GM10847 (cell line): ENCODE measurements around the gene RHBDF1.

Experiments
- POLR2A ChIP-seq: IDR thresholded peaks from 2 replicates; pipeline ENCODE4 v1.6.1; 2011; ENCODE audit not compliant: insufficient read length; ENCODE audit errors: extremely low read depth

RHBDF1 gene

DNA sequence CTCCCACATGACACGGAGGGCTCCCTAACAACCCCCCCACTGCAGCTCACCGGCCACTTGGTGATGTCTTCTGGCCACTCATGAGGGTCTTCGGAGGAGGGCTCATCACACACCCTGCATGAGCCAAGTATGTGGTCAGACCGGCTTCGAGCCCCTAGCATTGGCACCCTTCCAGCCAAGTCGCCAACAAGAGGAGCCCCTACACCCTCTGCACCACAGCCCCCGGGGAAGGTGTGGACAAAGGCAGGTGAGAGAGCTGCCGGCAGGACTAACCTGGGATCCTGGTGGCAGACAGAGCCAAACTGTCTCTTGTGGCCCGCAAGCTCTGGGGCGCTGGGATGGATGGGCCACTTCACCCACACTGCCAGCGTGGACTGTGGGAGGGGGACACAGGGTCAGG, 12.3 kb downstream of the RHBDF1 start:
- TF ChIP-seq POLR2A, result no peak

DNA sequence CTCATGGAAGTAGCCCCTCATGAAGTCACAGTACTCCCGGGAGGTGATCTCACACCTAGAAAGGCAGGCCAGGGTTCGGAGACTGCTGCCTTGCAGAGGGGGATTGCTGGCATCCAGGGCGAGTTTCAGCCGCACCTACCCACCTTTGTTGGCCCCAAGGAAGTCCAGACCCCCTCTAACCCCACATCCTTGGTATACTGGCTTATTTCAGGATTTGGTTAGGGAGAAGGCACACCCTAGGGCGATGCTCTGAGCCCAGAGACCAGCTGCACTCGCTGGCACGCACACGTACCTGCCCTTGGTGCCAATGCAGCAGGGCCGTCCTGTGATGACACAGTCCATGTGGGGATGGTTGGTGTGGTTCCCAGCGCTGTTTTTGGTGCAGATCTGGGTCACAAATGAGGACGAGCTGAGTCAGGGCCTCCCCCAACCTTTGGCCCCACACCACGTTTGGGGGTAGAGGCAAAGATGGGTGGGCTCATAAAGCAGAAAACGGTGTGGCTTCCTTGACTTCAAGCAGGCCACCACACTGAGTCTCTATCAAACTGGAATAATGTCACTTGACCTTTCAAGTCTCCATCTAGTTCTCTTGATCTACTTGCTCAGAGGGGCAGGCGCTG, 12.9 kb downstream of the RHBDF1 start:
- TF ChIP-seq POLR2A, result no peak

DNA sequence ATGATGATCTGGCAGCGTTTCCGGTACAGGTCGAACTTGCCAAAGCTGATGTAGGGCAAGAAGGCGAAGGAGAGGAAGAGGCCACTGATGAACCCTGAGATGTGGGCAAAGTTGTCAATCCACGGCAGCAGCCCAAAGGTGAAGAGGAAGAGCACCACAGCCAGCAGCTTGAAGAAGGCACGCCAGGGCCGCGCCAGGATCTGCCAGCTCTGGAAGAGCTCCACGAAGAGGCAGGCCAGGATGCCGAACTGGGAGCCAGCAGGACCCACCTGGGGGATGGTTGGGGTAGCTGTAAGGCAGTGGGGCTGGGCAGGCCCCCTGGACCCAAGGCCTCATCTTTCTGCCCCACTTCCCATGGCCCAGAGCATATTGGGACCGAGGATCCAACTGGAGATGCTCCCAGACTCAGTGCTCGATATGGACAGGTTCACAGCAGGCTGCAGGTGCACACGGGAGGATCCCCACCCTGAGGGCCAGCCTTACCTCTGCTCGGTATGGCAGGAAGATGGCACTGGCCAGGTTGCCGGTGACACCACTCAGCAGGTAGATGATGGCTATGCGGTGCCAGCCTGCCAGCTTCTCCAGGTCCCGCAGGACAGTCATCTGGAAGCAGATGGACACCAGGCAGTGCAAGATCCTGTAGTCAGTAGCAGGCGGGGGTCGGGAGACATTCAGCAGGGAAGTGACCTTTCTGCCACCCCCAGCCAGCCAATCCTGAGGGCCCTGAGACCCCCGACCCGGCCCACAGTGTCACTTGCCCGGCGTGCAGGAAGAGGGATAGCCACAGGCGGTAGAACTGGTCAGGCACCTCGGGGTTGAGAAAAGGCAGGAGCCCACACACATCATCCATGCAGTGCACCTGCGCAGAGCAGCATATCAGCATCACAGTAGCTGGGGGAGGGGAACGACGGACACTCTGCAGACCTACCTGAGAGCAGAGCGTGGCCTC, 13.7 kb downstream of the RHBDF1 start:
- TF ChIP-seq POLR2A, result no peak

DNA sequence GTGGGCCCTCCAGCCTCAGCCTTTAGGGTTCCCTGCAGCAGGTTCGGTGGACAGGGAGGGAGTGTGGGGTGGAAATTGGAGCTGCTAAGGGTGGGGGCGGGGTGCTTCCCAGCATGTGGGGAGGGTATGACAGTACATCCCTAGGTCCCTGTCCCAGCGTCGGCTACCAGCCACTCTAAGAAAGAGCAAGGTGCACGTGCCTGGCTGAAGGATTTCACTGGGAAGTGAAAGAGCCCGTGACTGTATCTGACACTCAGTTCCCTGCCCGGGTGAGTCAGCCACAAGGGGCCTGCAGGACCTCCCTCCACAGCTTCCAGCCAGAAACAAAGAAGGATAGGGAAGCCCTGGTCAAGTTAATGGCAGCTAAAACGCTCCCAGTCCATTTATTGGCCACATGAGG, 14.7 kb downstream of the RHBDF1 start:
- TF ChIP-seq POLR2A, result no peak

DNA sequence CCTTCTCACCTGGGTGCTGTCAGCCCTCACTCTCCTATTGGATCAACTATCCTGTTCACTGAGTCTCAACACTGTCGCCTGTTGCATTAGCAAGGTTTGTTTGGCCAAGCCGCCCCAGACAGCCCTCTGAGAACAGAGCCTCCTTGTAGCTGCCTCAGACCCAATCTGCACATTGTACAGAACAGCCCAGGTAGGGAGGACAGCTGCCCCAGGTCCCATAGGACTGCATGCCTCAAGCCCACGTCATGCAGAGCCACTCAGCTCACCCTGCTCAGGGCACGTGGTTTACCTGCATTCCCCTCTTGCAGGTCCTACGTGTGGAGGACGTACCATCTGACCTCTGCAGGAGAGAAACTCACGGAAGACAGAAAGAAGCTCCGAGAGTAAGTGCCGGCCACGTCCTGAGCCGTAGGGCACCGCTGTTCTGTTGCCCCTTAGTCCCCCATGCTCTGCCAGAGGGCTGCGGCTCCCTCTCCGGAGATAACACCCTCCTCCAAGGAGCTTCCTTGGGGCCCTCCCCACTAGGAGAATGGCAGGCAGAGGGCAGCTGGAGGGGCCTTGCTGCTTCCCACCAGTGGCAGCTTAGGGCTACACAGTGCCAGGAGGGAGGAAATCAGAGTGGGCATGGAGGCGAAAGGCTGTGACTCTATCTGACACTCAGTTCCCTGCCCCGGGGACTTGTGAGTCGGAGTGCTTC, 16.1 kb downstream of the RHBDF1 start:
- TF ChIP-seq POLR2A, result no peak

DNA sequence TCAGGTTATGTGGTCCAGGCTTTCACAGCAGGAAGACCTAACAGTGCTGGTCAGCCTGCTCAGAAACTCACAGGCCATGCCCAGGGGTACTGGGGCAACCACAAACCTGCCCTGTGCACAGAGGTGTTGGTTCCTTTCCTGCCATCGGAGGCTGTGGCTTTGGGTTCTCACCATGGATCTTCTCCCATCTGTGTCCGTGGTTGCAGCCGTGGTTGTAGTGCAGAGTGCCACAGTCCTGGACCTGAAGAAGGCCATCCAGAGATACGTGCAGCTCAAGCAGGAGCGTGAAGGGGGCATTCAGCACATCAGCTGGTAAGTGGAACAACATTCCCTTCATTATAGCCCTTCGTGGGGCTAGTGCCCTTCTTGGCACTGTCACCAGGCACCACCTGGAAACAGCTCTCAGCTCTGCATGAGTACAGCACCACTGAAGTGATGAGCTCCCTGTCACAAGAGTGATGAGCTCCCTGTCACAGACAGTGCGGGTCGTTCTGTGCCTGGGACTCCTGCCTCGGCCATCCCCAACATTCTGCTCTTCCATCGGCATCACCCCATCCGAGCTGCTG, 16.8 kb downstream of the RHBDF1 start:
- TF ChIP-seq POLR2A, result no peak

DNA sequence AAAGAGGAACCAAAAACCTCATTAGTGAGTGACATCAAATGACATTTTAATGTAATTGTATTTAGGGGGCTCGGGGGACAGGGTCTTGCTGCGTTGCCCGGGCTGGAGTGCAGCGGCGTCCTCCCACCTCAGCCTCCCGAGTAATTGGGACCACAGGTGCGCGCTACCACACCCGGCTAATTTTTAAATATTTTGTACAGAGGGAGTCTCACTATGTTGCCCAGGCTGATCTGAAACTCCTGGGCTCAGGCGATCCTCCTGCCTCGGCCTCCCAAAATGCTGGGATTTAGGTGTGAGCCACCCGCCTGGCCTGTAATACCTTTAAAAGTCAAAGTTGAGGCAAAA, 18.2 kb downstream of the RHBDF1 start:
- TF ChIP-seq POLR2A, result no peak

DNA sequence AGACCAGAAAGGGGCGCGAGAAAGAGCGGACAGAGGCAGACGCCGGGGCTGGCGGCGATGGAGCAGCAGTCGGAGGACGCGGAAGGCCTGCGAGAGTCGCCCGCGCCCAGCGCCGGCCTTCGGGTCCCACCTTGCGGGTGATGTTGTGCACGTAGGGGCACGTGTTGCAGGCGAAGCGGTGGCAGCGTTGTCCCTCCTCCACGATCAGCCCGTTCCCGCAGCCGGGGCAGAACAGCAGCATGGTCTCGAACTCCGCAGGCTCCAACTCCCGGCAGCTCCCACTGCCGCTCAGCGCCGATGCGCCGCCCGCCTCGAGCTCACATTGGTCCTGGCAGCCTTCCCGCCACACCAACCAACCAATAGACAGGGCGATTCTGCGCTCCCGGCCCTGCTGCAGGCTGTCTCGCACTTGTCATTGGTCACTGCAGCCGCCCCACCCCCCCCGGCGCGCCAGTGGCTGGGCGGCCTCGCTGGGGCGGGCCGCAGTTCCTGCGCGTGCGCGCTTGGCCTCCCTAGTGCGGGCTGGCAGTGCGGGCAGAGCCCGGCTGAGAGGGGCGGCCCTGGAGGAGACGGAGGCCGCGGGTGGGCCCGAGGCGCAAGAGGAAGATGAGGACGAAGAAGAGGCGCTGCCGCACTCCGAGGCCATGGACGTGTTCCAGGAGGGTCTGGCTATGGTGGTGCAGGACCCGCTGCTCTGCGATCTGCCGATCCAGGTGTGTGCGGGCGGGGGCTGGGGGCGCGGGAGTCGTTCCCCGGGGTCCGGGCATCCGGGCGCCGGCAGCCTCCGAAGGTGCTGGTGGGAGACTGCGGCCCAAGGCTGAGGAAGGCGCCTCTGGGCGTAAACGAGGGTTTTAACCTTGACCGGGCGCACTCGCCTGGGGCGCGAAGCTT, 18.8 kb downstream of the RHBDF1 start, which contains the start of the genes POLR3K and SNRNP25:
Gene POLR3K, minus strand, starts transcription at position 263 of the 891 bp plus-strand sequence. Its CDS starts 22 bp downstream, at position 241.
Gene SNRNP25, plus strand, starts transcription at position 483 of the 891 bp plus-strand sequence. Its CDS starts 189 bp downstream, at position 672.
- TF ChIP-seq POLR2A, result peak; percentile 77

DNA sequence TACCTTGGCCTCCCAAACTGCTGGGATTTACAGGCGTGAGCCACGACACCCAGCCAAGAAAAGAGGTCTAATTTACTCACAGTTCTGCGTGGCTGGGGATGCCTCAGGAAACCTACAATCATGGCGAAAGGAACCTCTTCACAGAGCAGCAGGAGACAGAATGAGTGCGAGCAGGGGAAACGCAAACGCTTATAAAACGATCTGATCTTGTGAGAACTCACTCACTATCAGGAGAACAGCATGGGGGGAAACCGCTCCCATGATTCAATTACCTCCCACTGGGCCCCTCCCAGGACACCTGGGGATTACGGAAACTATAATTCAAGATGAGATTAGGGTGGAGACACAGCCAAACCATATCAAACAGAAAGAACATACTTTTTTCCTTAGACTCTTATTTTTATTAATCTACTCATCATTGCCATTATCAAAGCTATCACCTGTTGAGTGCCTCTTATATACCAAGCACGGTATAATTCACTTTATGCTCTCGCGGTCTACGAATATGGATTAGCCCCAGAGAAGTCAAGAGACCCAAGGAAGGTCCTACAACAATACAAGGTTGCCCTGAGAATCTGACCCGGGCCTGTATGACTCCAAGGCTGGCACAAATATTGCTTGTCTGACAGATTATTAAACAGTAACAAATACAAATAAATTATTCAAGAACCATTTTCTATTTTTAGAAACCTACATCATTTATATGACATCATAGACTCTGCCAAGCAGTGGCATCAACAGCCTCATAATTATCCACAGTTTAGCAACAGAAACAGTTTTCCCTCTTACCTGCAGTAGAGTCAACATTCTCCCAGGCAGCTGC, 21.5 kb downstream of the RHBDF1 start:
- no peak for TF ChIP-seq POLR2A

DNA sequence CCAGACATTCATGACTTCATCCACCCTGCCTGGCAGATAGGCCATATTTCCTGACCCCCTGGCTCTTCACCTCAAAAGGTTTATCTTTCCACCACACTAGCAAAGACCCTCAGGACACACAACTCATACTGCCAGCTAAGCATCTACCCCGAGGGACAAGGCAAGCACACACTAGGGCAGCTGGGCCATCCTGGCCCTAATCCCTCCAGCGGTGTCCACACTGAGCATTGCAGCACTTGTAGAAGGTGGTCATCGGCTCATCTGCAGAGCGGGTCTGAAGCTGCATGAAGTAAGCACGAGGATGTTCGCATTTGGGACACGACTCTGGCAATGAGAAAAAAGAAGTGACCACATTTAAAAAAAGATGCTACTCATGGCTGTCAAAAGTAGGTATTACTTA, 25.2 kb downstream of the RHBDF1 start:
- no peak for TF ChIP-seq POLR2A

DNA sequence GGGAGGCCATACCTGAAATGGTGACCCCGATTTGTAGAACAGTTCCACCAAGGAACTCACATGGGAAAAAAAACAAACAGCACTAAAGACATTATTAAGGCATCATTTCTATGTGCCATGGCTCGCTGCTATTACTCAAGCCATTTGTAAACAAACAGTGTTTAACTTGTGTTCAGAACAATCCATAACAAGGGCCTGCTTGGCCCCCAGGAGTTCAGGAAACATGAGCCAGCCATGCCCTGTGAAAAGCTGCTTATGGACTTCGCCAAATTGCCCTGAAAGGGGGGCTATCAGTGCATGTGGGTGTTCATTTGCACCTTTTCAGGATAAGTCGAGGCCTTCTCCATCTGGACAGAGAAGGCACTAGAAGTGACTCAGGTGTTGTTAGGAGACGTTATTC, 27.0 kb downstream of the RHBDF1 start:
- TF ChIP-seq POLR2A, result no peak

DNA sequence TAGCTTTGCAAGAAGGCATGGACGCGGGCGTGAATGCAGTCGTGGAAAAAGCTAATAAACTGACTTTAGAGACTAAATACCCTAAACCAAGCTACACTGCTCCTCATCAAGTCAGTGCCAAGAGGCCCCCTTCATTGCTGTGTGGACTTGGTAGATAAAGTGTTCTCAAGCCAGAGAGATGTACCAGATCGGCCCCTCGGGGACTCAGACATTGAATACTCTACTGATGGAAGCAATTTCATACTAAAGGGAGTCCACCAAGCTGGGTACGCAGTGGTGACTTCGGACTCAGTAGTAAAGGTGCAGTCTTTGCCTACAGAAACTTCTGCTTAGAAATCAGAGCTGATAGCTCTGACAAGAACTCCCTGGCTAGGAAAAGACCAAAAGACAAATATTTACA, 27.8 kb downstream of the RHBDF1 start:
- TF ChIP-seq POLR2A, result no peak

DNA sequence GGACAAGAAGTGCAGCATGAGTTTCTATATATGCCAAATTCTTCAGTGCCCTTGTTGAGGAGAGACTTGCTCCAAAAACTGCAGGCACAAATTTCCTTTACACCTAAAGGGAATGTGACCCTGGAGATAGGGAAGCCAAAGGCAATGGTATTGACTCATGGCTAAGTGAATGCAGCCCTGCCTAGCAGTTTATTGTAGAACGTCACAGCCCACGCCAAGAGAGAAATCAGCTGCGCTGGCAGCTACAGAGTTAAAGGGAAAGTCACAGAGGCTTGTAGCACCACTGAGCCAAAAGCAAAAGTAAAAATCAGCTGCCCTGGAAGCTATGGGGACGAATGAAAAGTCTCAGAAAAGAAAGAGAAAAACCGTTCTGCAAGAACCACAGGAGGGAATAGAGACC, 29.1 kb downstream of the RHBDF1 start:
- no peak for TF ChIP-seq POLR2A

DNA sequence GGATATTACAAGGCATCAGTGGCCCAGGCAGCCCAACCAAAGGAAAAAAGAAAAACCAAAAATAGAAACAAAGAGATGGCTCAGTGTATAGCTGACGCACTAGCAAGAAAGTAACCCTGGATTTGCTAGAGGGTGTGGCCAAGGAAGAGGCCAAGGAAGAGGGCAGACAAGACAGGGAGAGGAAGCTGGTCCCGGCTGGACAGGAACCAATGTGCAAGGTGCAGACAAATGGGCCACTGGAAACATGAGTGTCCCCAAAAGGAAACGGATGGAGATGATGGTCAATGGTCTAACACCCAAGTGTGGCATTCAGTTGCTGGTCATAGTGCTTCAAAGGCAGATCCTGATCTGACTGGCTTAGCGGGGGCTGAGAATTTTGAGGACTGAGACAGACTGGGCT, 29.7 kb downstream of the RHBDF1 start:
- no peak for TF ChIP-seq POLR2A

DNA sequence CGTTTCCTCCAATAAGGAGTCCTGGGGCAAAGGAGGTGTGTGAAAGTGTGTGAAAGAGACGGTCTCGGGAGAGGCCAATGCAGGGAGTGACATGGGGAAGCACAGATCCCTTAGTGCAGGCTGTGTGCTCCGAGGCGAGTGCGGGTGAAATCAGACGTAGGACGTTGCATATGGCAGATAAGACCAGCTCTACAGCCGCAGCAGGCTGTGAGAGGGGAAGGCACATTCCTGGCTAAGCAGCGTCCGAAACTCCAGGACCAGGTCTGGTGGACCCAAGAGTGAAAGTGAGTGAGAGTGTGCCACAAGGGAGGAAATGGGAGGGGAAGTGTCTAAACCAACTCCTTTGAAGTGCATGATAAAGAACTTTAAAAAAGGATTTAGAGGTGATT, 30.4 kb downstream of the RHBDF1 start:
- no peak for TF ChIP-seq POLR2A
